BJ (cell line): Measurements from ENCODE around the gene LCTL. TPM values are rescaled to one million over a fixed set of nuclear protein-coding genes. Genes with fewer than 3 reads are reported as not detected.

Experiments
- CTCF ChIA-PET: fragments of 350-600 bp; formaldehyde crosslinking; extraction: SDS; loops from one replicate; lab custom pipeline; 2021; ENCODE audit warnings: antibody characterized with exemption, inconsistent platforms; lab: Yijun Ruan, JAX
- POLR2A ChIA-PET: fragments of 300-600 bp; sonication (Branson Sonifier 250); formaldehyde crosslinking; extraction: SDS; loops from one replicate; lab custom pipeline; 2021; ENCODE audit warnings: antibody characterized with exemption; lab: Charles Lee
- DNase-seq: peaks from one replicate; pipeline ENCODE4 v3.0.0-alpha.2; 2011; ENCODE audit warnings: low read depth
- H3K27me3 ChIP-seq: 2 replicates; pipeline ENCODE4 v1.6.0; 2011; ENCODE audit warnings: low read length; ENCODE audit not compliant: control insufficient read depth, insufficient read depth
- H3K36me3 ChIP-seq: 2 replicates; pipeline ENCODE4 v1.5.1; 2011; ENCODE audit warnings: low read length; ENCODE audit not compliant: control insufficient read depth, insufficient read depth
- H3K4me3 ChIP-seq: 2 replicates; pipeline ENCODE4 v1.5.1; 2011; ENCODE audit warnings: low read depth, mild to moderate bottlenecking, control low read depth, low read length
- CTCF ChIP-seq: IDR thresholded peaks from 2 replicates; pipeline ENCODE4 v1.5.1; 2011; ENCODE audit warnings: low read depth, mild to moderate bottlenecking, control low read depth, inconsistent platforms, low read length, moderate library complexity; ENCODE audit not compliant: insufficient read depth
- polyA plus RNA-seq: library from polyadenylated mRNA; depleted of rRNA; stranded (reverse); fragments of >200 nt; gene quantifications from 2 replicates; pipeline ENCODE4 v1.2.3, GENCODE V29; 2011

Gene LCTL
- polyA plus RNA-seq, 1 experiment, result 0.17 TPM

GRCh38 chr15:66515901-66516322 lies 49.9 kb downstream of the LCTL start:
- ChIA-PET CTCF (interaction anchor here (1.5 kb wide), 1 partner anchor 14 kb away, joined by 3 read pairs; no protein-coding TSS in a partner anchor), POLR2A (no interaction called here)
- Histone ChIP-seq H3K27me3 (no peaks in the 10 kb centered on the region), H3K36me3 (peaks cover 2% of the 10 kb centered on the region; the same call in 1 of the 2 replicates), H3K4me3 (no peak overlapping the region)
- DNase-seq, result no peak
- no peak for TF ChIP-seq CTCF

- no peak for DNase-seq
- H3K27me3 ChIP-seq, result no peaks in the 10 kb centered on the region
- no peak for TF ChIP-seq CTCF
- peaks cover 2% of the 10 kb centered on the region; the same call in 1 of the 2 replicates for H3K36me3 ChIP-seq
- H3K4me3 ChIP-seq, result no peak overlapping the region
- POLR2A ChIA-PET, result no interaction called here
- CTCF ChIA-PET, result interaction anchor here (0.6 to 1.5 kb wide), 3 partner anchors 16 to 337 kb away, joined by 3 read pairs; no protein-coding TSS in a partner anchor
These were observed 51.2 kb downstream of the LCTL start for GRCh38 chr15:66514586-66514985.

GRCh38 chr15:66508293-66508883 lies 57.4 kb downstream of the LCTL start:
- no peaks in the 10 kb centered on the region for H3K27me3 ChIP-seq
- no peaks in the 10 kb centered on the region for H3K36me3 ChIP-seq
- POLR2A ChIA-PET, result no interaction called here
- DNase-seq, result no peak
- no peak for TF ChIP-seq CTCF
- CTCF ChIA-PET, result interaction anchor here (2.4 kb wide), 1 partner anchor 11 kb away, joined by 13 read pairs; the partner anchor contains the start of gene SNAPC5
- no peak overlapping the region for H3K4me3 ChIP-seq

GRCh38 chr15:66505818-66506217 lies 60.0 kb downstream of the LCTL start:
- ChIA-PET POLR2A (no interaction called here), CTCF (interaction anchor here (0.5 to 2.4 kb wide), 3 partner anchors 8 to 30 kb away, joined by 4 to 13 read pairs (median 5); partner anchors contain the start of gene SNAPC5)
- no peak for TF ChIP-seq CTCF
- peak overlapping the region; percentile 84 for H3K4me3 ChIP-seq
- DNase-seq, result no peak
- H3K27me3 ChIP-seq, result no peaks in the 10 kb centered on the region
- peaks cover 4% of the 10 kb centered on the region for H3K36me3 ChIP-seq

GRCh38 chr15:66505430-66505811 lies 60.4 kb downstream of the LCTL start:
- peak overlapping the region; percentile 84 for H3K4me3 ChIP-seq
- CTCF ChIA-PET, result interaction anchor here (1.4 kb wide), 1 partner anchor 26 kb away, joined by 4 read pairs; no protein-coding TSS in a partner anchor
- POLR2A ChIA-PET, result interaction anchor here (0.6 kb wide), 1 partner anchor 27 kb away, joined by 3 read pairs; no protein-coding TSS in a partner anchor
- no peak for DNase-seq
- peaks cover 4% of the 10 kb centered on the region for H3K36me3 ChIP-seq
- TF ChIP-seq CTCF, result no peak
- H3K27me3 ChIP-seq, result no peaks in the 10 kb centered on the region
